ENCODE results near the gene BAD. TPM values are rescaled to one million over a fixed set of nuclear protein-coding genes. Genes with fewer than 3 reads are reported as not detected.

Gene BAD
- total RNA-seq, 1 donor from 2014 or later: 156 TPM

DNA sequence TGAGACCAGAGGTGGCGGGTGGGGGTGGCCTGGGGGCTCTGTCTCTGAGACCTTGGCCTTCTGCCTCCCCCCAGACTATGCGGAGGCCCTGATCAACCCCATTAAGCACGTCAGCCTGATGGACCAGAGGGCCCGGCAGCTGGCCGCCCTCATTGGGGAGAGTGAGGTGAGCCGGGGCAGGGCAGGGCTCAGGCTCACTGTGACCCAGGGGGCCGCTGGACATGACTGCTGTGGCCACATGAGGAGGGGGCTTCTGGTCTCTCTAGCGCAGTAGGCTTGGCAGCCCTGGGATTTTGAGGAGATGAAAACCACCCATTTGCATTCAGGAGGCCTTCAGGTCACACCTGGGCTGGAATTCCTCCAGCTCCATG is 20.5 kb downstream of the BAD start:
- H3K4me3 ChIP-seq (ENCODE audit: low read depth, low read length): no peak overlapping the region
- DNase-seq (ENCODE audit: low read depth): no peak
- TF ChIP-seq, protein P1, sequence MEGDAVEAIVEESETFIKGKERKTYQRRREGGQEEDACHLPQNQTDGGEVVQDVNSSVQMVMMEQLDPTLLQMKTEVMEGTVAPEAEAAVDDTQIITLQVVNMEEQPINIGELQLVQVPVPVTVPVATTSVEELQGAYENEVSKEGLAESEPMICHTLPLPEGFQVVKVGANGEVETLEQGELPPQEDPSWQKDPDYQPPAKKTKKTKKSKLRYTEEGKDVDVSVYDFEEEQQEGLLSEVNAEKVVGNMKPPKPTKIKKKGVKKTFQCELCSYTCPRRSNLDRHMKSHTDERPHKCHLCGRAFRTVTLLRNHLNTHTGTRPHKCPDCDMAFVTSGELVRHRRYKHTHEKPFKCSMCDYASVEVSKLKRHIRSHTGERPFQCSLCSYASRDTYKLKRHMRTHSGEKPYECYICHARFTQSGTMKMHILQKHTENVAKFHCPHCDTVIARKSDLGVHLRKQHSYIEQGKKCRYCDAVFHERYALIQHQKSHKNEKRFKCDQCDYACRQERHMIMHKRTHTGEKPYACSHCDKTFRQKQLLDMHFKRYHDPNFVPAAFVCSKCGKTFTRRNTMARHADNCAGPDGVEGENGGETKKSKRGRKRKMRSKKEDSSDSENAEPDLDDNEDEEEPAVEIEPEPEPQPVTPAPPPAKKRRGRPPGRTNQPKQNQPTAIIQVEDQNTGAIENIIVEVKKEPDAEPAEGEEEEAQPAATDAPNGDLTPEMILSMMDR (conservative IDR thresholded peaks at IDR 0.05; ENCODE audit: low read depth, low read length): no peak

DNA sequence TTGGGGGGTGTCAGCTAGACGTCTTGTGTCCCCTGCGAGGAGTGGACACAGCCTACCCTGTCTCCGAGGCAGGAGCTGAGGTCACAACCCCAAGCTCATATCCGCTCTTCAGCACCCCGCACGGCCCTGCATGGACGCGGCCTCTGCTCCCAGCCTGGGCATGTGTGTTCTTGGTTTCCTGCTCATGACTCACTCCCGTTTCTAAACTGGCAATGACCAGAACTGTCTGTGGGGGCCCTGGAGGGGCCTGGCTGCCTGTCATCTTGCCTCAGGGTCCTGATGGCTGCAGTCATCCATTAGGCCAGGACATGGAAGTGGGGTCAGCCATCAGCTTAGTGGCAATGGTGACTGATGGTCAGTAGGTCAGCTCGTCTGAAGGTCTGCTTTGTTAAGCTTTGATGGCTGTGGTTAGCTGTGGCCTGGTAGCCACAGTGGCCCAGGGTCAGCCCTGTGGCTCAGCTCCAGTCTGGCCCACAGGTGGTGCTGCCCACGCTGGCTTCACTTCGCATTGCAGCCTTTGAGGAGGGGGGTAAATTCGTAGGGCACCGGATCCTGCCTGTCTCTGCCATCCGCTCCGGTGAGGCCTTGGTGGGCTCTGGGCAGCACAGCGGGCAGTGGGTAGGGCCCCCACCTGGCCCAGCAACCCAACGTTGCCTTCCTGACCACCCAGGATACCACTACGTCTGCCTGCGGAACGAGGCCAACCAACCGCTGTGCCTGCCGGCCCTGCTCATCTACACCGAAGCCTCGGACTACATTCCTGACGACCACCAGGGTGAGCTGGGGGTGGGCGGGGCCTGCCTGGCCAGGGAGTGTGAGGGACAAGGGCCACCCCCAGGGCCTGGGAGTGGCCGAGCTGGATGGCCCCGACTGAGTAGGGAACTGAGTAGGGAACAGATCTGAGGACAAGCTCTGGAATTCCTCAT is 21.2 kb downstream of the BAD start:
- no peak for DNase-seq (ENCODE audit: low read depth)
- TF ChIP-seq, protein P1 (conservative IDR thresholded peaks at IDR 0.05; ENCODE audit: low read depth, low read length): no peak
- H3K4me3 ChIP-seq (ENCODE audit: low read depth, low read length): no peak overlapping the region

DNA sequence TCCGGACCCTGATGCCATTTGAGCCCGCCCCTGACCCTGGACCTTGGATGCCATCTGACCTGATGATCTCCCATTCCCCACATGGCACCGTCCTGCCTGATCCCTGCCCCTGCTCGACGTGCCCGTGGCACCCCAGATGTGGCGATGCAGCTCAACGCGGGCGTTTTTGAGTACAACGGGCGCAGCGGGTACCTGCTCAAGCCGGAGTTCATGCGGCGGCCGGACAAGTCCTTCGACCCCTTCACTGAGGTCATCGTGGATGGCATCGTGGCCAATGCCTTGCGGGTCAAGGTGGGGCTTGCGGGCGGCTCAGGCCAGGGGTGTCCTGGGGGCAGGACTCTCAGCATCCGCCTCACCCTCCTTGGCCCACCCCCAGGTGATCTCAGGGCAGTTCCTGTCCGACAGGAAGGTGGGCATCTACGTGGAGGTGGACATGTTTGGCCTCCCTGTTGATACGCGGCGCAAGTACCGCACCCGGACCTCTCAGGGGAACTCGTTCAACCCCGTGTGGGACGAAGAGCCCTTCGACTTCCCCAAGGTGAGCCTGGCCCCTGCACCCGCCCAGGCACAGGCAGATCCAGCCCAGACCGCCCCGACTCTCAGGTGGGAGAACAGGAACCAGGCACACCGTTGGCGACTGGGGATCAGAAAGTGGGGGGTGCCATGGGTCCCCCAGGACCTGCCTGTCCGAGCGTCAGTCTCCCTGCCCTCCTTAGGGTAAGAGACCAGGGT is 22.0 kb downstream of the BAD start:
- no peak overlapping the region for H3K4me3 ChIP-seq (ENCODE audit: low read depth, low read length)
- no peak for DNase-seq (ENCODE audit: low read depth)
- TF ChIP-seq, protein P1 (conservative IDR thresholded peaks at IDR 0.05; ENCODE audit: low read depth, low read length): no peak

DNA sequence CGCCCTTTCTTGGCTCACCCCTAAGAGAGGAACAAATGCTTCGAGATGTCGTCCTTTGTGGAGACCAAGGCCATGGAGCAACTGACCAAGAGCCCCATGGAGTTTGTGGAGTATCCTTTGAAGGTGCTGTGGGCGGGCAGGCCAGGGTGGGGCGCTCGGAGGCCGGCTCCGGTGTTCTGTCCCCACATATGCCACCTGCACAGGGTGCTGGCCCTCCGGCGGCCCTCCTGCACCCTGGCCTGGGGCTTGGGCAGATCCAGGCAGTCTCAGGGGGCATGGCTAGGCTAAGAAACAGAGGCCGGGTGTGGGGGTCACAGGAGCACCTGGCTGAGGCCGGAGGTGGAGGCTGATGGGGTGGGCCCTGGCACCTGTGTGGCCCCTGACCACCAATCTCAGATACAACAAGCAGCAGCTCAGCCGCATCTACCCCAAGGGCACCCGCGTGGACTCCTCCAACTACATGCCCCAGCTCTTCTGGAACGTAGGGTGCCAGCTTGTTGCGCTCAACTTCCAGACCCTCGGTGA is 22.8 kb downstream of the BAD start:
- DNase-seq (ENCODE audit: low read depth): no peak
- TF ChIP-seq, protein P1 (conservative IDR thresholded peaks at IDR 0.05; ENCODE audit: low read depth, low read length): no peak
- H3K4me3 ChIP-seq (ENCODE audit: low read depth, low read length): no peak overlapping the region

DNA sequence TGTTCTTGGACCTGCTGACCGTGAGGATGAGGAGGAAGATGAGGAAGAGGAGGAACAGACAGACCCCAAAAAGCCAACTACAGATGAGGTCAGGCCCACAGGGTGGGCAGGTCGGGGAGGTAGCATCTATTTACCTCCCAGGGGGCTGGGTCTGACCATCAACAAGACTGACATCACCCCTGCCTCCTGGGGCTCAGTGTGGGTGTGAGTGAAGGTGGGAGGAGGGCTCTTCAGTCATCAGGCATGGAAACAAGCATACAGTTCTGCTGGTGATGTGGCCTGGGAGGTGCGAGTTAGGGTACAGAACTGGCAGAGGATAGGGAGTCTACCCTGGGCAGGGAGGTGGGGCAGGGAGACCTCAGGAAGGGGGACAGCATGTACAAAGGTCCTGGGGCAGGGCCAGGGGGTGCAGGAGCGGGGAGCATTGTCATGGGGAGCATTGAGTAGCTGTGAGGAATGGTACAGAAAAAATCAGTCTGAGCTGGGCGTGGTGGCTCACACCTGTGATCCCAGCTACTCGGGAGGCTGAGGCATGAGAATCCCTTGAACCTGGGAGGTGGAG is 24.2 kb downstream of the BAD start:
- no peak for DNase-seq (ENCODE audit: low read depth)
- TF ChIP-seq, protein P1 (conservative IDR thresholded peaks at IDR 0.05; ENCODE audit: low read depth, low read length): no peak

DNA sequence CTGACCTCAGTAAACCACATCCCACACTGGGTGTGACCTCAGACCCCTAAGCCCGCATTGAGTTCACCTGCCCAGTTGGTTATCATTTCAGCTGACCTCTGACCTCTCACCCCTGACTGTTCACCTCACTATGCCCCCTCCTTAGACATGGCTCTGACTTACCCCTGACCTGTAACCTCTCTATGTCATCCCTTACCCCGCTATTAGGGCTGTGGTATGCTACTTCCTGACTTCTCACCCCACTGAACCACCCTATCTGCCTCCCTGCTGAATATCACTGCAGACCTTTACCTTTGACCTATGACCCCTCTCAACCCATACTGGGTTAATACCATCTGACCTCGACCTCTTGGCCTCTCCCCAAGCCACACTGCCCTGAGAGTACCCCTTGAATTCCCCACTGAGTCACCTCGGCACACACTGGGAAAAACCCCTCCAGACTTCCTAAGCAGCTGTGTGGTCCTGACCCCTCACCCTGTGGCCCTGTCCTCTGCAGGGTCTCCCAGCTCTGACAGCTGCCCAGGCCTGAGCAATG is 24.9 kb downstream of the BAD start:
- no peak overlapping the region for H3K4me3 ChIP-seq (ENCODE audit: low read depth, low read length)
- TF ChIP-seq, protein P1 (conservative IDR thresholded peaks at IDR 0.05; ENCODE audit: low read depth, low read length): no peak
- DNase-seq (ENCODE audit: low read depth): no peak

More for the DNA sequence above, 24.2 kb downstream of the BAD start:
- H3K4me3 ChIP-seq (ENCODE audit: low read depth, low read length): no peak overlapping the region
